HG03095 (cell line): Measurements from ENCODE around the gene HSPA6.
"Not testable (repeated sequence)": the region's sequence is repeated elsewhere in the genome, so short reads cannot be mapped to it uniquely, and the experiment has no call there.

Experiments used
- ATAC-seq: cut with Tn5 transposase; IDR thresholded peaks from one replicate; pipeline ENCODE4 v1.9.1; 2021; ENCODE audit warnings: moderate library complexity; ENCODE audit not compliant: unreplicated experiment

The HSPA6 gene

DNA sequence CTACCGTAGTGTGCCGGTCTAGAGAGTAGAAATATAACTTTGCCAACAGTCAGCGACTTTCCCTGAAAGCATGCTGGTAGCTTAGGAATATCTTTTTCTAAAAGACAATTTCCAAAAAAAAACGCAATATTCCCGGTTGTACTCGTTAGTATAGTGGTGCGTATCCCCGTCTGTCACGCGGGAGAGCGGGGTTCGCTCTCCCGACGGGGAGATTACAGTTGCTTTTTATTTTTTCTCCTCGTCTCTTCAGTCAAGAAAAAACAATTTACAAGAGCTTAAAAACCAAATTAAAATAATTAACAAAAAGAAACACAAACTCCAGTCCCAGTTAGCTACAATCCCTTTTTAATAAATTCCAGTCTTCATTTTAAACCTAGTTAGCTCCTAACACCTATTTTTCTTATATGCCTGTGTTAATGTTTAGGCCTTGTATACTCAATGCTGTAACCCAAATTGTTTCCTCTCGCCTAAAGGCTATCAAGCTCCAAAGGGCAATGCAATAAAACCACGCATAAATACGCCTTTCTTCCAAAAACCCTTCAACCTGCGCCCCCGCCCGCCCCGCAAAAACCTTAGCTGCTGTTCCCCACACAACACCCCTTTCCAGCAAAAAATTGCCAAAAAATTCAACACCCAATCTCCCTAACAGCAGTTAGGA, 7.8 kb downstream of the HSPA6 start:
- no peak for ATAC-seq

- not testable (repeated sequence) for ATAC-seq
Measured at GRCh38 chr1:161532644-161533567, 8.6 kb downstream of the HSPA6 start.

- not testable (repeated sequence) for ATAC-seq
Measured at GRCh38 chr1:161537068-161537669, 12.8 kb downstream of the HSPA6 start.

GRCh38 chr1:161538925-161539479, 14.7 kb downstream of the HSPA6 start:
- ATAC-seq = not testable (repeated sequence)

DNA sequence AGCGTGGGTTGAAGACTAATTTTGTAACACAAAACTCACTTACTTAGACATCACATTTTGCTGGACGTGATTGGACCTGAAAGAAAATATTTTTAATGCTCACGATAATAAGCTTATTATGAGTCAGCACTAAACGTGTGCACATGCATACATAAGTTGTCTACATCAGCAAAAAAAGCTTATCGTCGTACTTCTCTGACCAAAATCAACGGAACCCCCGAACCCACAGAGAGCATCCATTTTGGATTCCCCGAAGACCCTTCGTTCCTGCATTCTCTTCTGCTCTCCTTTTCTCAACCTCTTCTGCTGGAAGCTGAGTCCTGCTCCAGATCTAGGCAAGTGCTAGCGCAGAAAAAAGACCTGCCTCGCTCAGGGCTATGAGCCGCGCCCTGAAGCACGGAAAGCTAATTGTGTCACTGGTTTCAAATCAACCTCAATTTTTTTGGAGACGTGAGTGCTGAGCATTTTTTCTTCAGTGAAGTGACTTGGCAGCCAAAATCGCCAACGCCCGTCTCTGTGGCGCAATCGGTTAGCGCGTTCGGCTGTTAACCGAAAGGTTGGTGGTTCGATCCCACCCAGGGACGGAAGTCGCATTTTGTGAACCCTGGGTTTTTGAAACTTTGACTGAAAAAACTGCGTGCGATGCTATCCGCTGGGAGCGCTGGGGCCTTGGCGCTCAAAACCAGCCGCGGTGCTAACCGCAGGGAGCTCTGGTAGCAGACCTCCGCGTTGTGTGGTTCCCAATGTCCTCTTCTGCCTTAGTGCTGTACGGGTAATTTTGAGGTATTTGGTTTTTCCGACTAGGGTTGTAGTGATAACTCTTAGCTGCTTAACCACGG, 15.6 kb downstream of the HSPA6 start:
- peak; percentile 45 for ATAC-seq

DNA sequence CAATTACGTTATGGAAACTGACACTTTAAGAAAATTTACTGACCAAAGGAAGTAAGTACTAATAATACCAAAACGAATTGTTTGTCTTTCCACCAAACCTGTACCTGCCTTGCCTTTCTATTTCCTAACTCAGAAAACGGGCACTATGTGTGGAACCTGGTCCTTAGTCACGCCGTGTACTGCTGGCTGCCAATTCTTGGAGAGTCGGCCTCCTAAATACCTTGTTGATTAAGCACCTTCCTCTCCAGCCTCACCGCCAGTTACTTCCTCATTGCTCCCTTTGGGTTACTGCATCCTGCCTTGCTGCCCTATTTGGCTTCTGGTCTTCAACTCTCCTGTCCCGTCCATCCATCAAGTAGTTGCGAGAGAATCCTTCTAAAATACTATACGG, 16.2 kb downstream of the HSPA6 start:
- peak; percentile 18 for ATAC-seq

- peak; percentile 64 for ATAC-seq
Measured at GRCh38 chr1:161542091-161542559, 17.8 kb downstream of the HSPA6 start.

GRCh38 chr1:161543125-161543524, 18.8 kb downstream of the HSPA6 start:
- not testable (repeated sequence) for ATAC-seq

GRCh38 chr1:161545005-161545731, 20.8 kb downstream of the HSPA6 start:
- ATAC-seq = not testable (repeated sequence)

- not testable (repeated sequence) for ATAC-seq
Measured at GRCh38 chr1:161547995-161548741, 23.8 kb downstream of the HSPA6 start.

DNA sequence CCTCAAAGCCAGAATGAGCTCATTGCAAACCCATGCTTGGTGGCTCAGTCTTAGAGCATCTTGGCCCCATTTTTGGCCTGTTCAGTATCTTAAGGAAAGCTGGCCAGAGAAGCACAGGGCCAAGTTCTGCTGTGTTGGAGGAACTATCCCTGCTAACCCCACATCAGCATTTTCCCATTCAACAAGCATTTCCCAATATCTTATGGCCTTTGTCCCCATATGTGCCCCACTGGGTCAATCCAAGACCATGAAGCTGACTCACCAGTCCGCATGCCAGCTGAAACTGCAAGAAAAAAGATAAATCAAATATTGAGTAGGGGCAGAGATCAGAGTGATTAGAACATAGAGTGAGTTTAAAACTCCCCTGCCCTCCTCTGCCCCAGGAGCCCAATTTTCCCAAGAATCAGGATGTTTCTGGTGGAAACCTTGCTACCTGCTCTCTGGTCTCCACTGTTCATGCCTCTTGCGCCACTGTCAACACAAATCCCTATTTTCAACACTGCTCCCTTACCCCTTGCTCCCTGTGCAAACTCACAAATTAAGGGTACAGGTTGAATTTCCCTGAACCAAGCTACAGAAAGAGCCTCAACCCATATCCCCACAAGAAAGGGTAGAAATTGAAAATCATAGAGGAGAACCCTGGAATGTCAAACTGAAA, 24.5 kb downstream of the HSPA6 start:
- ATAC-seq = not testable (repeated sequence)

- ATAC-seq = no peak
Measured at GRCh38 chr1:161549652-161550051, 25.3 kb downstream of the HSPA6 start, which contains the start of gene FCGR3A. TSS of gene FCGR3A (minus strand) at chr1:161549818. CDS start at chr1:161549736, 82 bp downstream.

DNA sequence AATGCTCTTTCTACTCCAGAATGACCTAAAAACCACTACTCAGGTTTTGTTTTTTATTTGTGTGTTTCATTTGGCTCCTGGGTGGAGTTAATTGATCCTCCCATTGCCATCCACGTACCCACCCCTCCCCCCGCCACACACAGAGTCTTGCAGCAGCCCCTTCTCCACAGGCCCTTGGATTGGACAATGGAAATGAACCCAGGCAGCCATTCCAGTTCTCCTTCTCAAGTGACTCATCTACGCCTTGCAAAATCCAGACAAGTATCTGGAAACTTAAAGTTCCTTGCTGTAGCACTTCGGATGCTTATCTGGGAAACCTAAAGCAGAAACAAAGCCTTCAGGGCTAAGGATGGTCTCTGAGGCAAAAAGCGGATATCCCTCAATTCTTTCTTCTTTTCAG, 26.6 kb downstream of the HSPA6 start:
- not testable (repeated sequence) for ATAC-seq

DNA sequence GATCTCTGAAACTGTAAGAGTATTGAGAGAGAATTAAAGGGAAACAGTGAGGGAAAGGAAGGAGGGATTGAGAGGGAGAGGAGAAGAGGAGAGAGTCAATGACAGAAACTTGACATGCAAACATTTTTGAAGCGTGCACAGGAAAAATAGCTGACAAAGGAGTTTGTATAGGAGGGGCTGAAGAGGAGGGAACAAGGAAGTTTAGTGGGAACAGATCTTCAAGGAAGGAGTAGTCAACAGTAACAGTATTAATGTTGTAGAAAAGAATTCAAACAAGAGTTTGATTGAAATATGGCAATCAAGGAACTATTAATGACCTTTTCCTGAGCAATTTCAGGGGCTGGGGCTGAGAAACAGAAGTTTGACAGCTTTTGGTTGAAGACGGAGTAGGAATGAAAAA, 29.3 kb downstream of the HSPA6 start:
- not testable (repeated sequence) for ATAC-seq

GRCh38 chr1:161554340-161554739, 30.0 kb downstream of the HSPA6 start:
- ATAC-seq = not testable (repeated sequence)

- not testable (repeated sequence) for ATAC-seq
Measured at GRCh38 chr1:161554815-161555417, 30.6 kb downstream of the HSPA6 start.

DNA sequence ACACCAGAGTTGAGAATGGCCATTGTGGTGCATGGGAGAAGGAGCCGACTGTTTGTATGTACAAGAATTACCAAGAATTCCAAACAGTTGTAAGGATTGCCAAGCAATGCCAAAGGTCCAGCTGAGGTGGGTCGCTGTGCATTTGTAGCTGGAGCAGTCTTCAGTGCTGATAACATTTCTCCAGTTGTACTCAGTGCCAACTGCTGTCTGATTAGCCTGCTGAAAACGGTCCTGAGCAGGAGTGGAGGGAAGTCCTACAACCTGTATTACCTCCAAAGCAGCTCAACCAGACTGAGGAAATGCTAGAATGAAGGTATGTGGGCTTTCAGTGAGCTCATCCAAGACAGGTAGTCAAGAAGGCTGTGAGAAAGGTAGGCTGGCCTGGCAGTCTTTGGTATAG, 31.8 kb downstream of the HSPA6 start:
- ATAC-seq = not testable (repeated sequence)

- not testable (repeated sequence) for ATAC-seq
Measured at GRCh38 chr1:161556990-161557389, 32.6 kb downstream of the HSPA6 start.
